H1 (cell line): ENCODE measurements around the gene TCF19.

Experiments used
- BACH1 ChIP-seq: IDR thresholded peaks from 2 replicates; pipeline ENCODE4 v1.6.1; 2012; ENCODE audit warnings: low read length, improper control_type of control experiment
- POLR2AphosphoS5 ChIP-seq: IDR thresholded peaks from 2 replicates; pipeline ENCODE4 v1.6.1; 2011; ENCODE audit warnings: low read depth, low read length
- SRF ChIP-seq: IDR thresholded peaks from 2 replicates; pipeline ENCODE4 v1.6.1; 2011; ENCODE audit warnings: mild to moderate bottlenecking, low read depth, low read length, moderate library complexity
- TBP ChIP-seq: IDR thresholded peaks from 2 replicates; pipeline ENCODE4 v1.6.1; 2011; ENCODE audit warnings: low read depth, low read length, improper control_type of control experiment
- TEAD4 ChIP-seq: IDR thresholded peaks from 2 replicates; pipeline ENCODE4 v1.6.1; 2012; ENCODE audit warnings: low read depth, low read length, inconsistent platforms, mixed read lengths

DNA sequence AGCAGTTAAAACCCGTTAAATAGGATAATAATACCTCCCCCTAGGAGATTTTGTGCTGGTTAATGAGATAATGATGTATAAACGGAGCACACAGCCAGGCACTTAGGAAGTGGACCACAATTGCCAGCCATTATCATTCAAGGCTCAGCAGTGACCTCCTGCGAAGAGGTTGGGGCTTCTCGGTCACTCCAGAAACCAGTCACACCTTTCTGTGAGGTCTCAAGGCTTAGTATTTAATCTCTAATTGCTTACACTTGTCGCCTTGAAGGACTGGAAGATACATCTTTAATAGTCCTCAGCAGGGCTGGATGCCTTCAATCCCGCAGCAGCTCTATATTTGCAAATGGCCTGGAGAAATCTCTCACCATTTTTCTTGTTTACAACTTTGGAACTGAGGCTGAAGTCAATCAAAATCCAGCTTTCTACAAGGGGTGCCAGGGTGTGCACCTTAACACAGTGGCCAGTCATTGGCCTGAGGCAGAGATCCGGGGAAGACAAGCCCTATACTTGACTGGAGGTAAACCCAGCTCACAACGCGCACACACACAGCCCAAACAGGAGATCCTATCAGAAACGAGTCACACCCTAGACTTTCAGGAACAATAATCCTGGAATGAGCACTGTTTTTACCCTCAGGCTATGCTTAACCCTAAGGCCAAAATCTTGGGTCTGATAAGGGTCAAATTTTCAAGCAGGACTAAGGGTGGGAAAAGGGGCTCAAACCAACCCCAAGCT lies 10.9 kb downstream of the TCF19 start:
- TF ChIP-seq TBP = no peak
- no peak for TF ChIP-seq BACH1
- TF ChIP-seq POLR2AphosphoS5 = no peak
- no peak for TF ChIP-seq SRF
- no peak for TF ChIP-seq TEAD4
